ENCODE data around the gene MYO5C. TPM values are rescaled to one million over a fixed set of nuclear protein-coding genes. Genes with fewer than 3 reads are reported as not detected.

The MYO5C gene
- total and polyA plus RNA-seq, 12 donors: 0.81 to 10.7 (median 2.5) TPM

DNA sequence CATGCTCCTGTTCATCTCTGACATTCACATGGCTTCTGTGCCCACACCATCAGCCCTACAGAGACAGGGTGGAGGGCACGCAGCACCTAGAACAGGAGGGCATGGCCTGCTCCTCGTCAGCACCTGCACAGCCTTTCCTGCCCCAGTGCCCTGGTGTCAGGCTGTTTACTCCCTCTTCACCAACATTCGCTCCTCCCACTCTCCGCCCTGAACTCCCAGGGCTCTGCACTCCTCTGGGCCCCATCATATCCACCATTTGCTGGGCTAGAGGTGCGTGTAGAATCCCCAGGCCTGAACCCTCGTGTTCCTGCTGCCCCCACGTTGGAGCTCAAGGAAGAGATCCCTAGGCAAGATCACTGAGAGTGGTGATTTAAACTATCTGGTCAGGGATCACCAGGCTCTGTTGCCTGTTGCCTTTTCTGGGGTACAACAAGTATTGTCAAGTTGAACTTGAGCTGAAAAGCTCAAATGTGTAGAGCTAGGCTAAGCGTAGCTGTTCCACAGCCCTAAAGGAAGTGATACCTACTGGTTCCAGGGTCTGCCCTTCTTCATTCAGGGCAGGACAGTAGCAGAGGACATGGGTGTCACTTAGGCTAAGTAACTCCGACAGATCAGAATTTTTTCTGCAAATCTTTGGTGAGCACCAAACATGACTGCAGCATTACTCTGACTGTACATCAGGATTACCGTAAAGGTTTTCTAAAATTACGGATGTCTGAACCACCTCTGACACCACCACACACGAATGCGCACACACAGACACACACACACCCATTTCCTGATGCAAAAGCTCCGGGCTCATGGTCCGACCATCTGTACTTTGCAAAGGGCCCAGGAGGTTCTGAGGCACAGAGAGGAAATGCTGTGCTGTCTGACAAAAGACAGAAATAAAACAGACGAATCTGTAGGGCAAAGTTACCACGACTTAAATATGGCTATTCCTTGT, 60.7 kb downstream of the MYO5C start:
- H3K9me3 ChIP-seq (replicated peaks in 1 of 3): no peaks in the 10 kb centered on the region
- no peak overlapping the region for H3K27ac ChIP-seq
- no peaks in the 10 kb centered on the region for H3K4me1 ChIP-seq (replicated peaks in 1 of 2)
- WGBS, 4 donors: 63 to 72% (median 67%) methylated on average over 17 of the region's 17 CpGs
- intact Hi-C loops (cut with DNase I): no loop called here
- no peak overlapping the region for H3K4me3 ChIP-seq
- no peak for TF ChIP-seq POLR2A (IDR thresholded peaks at IDR 0.05)
- TF ChIP-seq, protein P1, sequence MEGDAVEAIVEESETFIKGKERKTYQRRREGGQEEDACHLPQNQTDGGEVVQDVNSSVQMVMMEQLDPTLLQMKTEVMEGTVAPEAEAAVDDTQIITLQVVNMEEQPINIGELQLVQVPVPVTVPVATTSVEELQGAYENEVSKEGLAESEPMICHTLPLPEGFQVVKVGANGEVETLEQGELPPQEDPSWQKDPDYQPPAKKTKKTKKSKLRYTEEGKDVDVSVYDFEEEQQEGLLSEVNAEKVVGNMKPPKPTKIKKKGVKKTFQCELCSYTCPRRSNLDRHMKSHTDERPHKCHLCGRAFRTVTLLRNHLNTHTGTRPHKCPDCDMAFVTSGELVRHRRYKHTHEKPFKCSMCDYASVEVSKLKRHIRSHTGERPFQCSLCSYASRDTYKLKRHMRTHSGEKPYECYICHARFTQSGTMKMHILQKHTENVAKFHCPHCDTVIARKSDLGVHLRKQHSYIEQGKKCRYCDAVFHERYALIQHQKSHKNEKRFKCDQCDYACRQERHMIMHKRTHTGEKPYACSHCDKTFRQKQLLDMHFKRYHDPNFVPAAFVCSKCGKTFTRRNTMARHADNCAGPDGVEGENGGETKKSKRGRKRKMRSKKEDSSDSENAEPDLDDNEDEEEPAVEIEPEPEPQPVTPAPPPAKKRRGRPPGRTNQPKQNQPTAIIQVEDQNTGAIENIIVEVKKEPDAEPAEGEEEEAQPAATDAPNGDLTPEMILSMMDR (IDR thresholded peaks at IDR 0.05): no peak
- no peaks in the 10 kb centered on the region for H3K36me3 ChIP-seq (replicated peaks in 1 of 2)
- no peaks in the 10 kb centered on the region for H3K27me3 ChIP-seq
- no peak for DNase-seq

DNA sequence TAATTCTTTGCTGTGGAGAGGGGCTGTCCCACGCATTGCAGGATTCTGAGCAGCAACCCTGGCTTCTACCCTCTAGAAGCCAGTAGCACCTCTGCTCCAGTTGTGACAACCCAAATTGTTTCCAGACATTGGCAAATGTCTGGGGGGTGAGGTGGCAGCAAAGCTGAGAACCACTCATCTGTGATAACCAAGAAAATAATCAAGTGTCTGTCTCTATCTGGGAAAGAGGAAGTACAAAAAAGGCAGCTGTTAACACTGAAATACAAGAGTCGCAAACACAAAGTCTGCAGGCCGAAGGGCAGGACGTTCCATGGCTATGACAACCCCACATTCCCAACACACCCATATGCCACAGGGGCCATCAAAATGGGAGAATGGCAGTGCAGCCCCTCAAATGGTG, 62.2 kb downstream of the MYO5C start:
- Histone ChIP-seq H3K4me1 (replicated peaks in 1 of 2) (no peaks in the 10 kb centered on the region), H3K9me3 (replicated peaks in 1 of 3) (no peaks in the 10 kb centered on the region), H3K27me3 (no peaks in the 10 kb centered on the region), H3K36me3 (replicated peaks in 1 of 2) (no peaks in the 10 kb centered on the region), H3K4me3 (no peak overlapping the region), H3K27ac (no peak overlapping the region)
- WGBS, 4 donors: 70 to 82% (median 78%) methylated on average over 4 of the region's 4 CpGs
- DNase-seq: no peak
- intact Hi-C loops (cut with DNase I): no loop called here
- TF ChIP-seq POLR2A (IDR thresholded peaks at IDR 0.05): no peak
- TF ChIP-seq, protein P1 (IDR thresholded peaks at IDR 0.05): no peak

DNA sequence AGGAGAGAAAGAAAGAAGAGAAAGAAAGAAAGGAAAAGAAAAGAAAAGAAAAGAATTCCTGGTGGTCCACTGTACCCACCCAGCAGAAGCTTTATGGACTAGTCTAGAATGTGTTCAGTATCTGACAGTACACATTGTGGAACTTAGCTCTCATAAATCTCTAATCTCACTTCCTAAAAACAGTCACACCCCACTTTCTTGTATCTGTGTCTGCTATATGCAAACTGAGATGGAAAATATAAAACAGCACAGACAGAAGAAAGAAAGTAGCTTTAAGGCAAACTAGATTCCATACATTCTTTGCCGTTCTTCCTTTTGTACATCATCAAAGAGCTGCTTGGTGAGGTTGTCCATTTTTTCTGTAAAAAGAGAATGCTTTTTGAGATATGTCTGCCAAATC, 63.3 kb downstream of the MYO5C start:
- Histone ChIP-seq H3K36me3 (replicated peaks in 1 of 2) (no peaks in the 10 kb centered on the region), H3K9me3 (replicated peaks in 1 of 3) (no peaks in the 10 kb centered on the region), H3K4me1 (replicated peaks in 1 of 2) (no peaks in the 10 kb centered on the region), H3K4me3 (no peak overlapping the region), H3K27ac (no peak overlapping the region), H3K27me3 (no peaks in the 10 kb centered on the region)
- 65 to 72% (median 69%) methylated on average over 1 of the region's 1 CpG for WGBS, 4 donors
- intact Hi-C loops (cut with DNase I): no loop called here
- TF ChIP-seq, protein P1 (IDR thresholded peaks at IDR 0.05): no peak
- no peak for TF ChIP-seq POLR2A (IDR thresholded peaks at IDR 0.05)
- no peak for DNase-seq

DNA sequence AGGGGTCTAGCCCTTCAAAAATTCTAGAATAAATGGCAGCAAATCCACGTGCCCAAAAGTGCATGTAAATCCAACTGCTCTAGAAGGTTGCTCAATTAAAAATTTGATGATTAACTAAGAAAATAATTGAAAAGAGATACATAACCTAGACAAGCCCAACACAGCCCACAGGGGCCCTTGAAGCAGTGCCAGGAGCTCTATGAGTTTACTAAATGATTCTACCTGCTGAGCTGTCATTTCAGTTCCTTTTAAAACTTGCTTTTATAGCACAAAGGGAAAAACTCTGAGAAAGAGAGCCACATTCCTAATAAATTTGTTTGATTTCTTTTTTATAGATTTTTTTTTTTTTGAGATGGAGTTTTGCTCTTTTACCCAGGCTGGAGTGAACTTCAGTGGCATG, 65.5 kb downstream of the MYO5C start:
- Histone ChIP-seq H3K36me3 (replicated peaks in 1 of 2) (no peaks in the 10 kb centered on the region), H3K27ac (no peak overlapping the region), H3K9me3 (replicated peaks in 1 of 3) (no peaks in the 10 kb centered on the region), H3K4me3 (no peak overlapping the region), H3K27me3 (no peaks in the 10 kb centered on the region), H3K4me1 (replicated peaks in 1 of 2) (no peaks in the 10 kb centered on the region)
- intact Hi-C loops (cut with DNase I): no loop called here
- DNase-seq: no peak
- TF ChIP-seq, protein P1 (IDR thresholded peaks at IDR 0.05): no peak
- no peak for TF ChIP-seq POLR2A (IDR thresholded peaks at IDR 0.05)
- 71 to 85% (median 83%) methylated on average over 1 of the region's 1 CpG for WGBS, 4 donors

Measured in adrenal gland (tissue), 12 donors.